WTC11 (cell line): ENCODE measurements around the gene PCNA. TPM values are rescaled to one million over a fixed set of nuclear protein-coding genes. Genes with fewer than 3 reads are reported as not detected.

ENCODE experiments used
- ATAC-seq: fragments of 200-7000 bp; cut with Tn5 transposase; 2 replicates; pipeline ENCODE4 v1.10.0; 2021; ENCODE audit warnings: mild to moderate bottlenecking, moderate library complexity
- CTCF ChIA-PET: fragments of 300-600 bp; sonication (Branson Sonifier 250); formaldehyde crosslinking; loops from one replicate; lab custom pipeline; 2021; ENCODE audit warnings: antibody characterized with exemption; lab: Charles Lee
- POLR2A ChIA-PET: fragments of 350-600 bp; sonication (Branson Sonifier 250); formaldehyde crosslinking; loops from one replicate; lab custom pipeline; 2021; ENCODE audit warnings: antibody characterized with exemption; lab: Charles Lee
- DNase-seq: peaks from one replicate; pipeline ENCODE4 v3.0.0; 2021; ENCODE audit warnings: low spot score
- H3K27ac Mint-ChIP-seq: 2 replicates; pipeline ENCODE4 v1.8.0; 2021; ENCODE audit warnings: mixed read lengths
- H3K27me3 Mint-ChIP-seq: 2 replicates; pipeline ENCODE4 v1.8.0; 2021; ENCODE audit warnings: low read depth, mild to moderate bottlenecking, moderate library complexity, mixed read lengths
- H3K36me3 Mint-ChIP-seq: 2 replicates; pipeline ENCODE4 v1.8.0; 2021; ENCODE audit warnings: mixed read lengths
- H3K4me1 Mint-ChIP-seq: 2 replicates; pipeline ENCODE4 v1.8.0; 2022; ENCODE audit warnings: mixed read lengths
- H3K4me3 Mint-ChIP-seq: 2 replicates; pipeline ENCODE4 v1.8.0; 2021; ENCODE audit warnings: mild to moderate bottlenecking, moderate library complexity, mixed read lengths
- H3K9me3 Mint-ChIP-seq: 2 replicates; pipeline ENCODE4 v1.8.0; 2021; ENCODE audit warnings: mixed read lengths
- CREM ChIP-seq: sonication (generic); formaldehyde crosslinking; IDR thresholded peaks from 2 replicates; pipeline ENCODE4 v1.8.1; 2022; ENCODE audit warnings: mild to moderate bottlenecking, missing genetic modification reagents, moderate library complexity
- CTCF ChIP-seq: fragments of 200-600 bp; IDR thresholded peaks from 2 replicates; pipeline ENCODE4 v1.8.0; 2022; ENCODE audit warnings: antibody characterized with exemption
- E2F5 ChIP-seq: sonication (generic); formaldehyde crosslinking; IDR thresholded peaks from 2 replicates; pipeline ENCODE4 v1.8.1; 2022; ENCODE audit warnings: mild to moderate bottlenecking, moderate library complexity, missing genetic modification reagents
- EMX1 ChIP-seq: fragments of 250-450 bp; sonication (Bioruptor Pico); IDR thresholded peaks from 2 replicates; pipeline ENCODE4 v1.8.0; 2021; ENCODE audit warnings: mild to moderate bottlenecking
- FOXJ3 ChIP-seq: sonication (generic); formaldehyde crosslinking; IDR thresholded peaks from 2 replicates; pipeline ENCODE4 v1.9.0; 2021; ENCODE audit warnings: missing genetic modification reagents, mild to moderate bottlenecking, borderline replicate concordance
- HMGXB4 ChIP-seq: sonication (generic); formaldehyde crosslinking; IDR thresholded peaks from 2 replicates; pipeline ENCODE4 v1.8.1; 2023; ENCODE audit warnings: mild to moderate bottlenecking, moderate library complexity, missing genetic modification reagents
- NR1H2 ChIP-seq: sonication (generic); formaldehyde crosslinking; IDR thresholded peaks from 2 replicates; pipeline ENCODE4 v1.9.0; 2021; ENCODE audit warnings: mild to moderate bottlenecking, moderate library complexity, missing genetic modification reagents
- RORB ChIP-seq: fragments of 250-450 bp; sonication (Bioruptor Pico); IDR thresholded peaks from 2 replicates; pipeline ENCODE4 v1.9.0; 2021; ENCODE audit warnings: mild to moderate bottlenecking
- SP1 ChIP-seq: sonication (generic); formaldehyde crosslinking; conservative IDR thresholded peaks from 2 replicates; pipeline ENCODE4 v1.8.1; 2022; ENCODE audit warnings: missing genetic modification reagents
- TP53 ChIP-seq: sonication (generic); formaldehyde crosslinking; IDR thresholded peaks from 2 replicates; pipeline ENCODE4 v1.8.1; 2023; ENCODE audit warnings: mild to moderate bottlenecking, missing genetic modification reagents
- ZBTB21 ChIP-seq: sonication (generic); formaldehyde crosslinking; IDR thresholded peaks from 2 replicates; pipeline ENCODE4 v1.8.1; 2023; ENCODE audit warnings: mild to moderate bottlenecking, missing genetic modification reagents, borderline replicate concordance
- ZNF396 ChIP-seq: fragments of 250-450 bp; sonication (Bioruptor Pico); IDR thresholded peaks from 2 replicates; pipeline ENCODE4 v1.8.0; 2021; ENCODE audit warnings: mild to moderate bottlenecking, moderate library complexity, borderline replicate concordance
- ZSCAN18 ChIP-seq: fragments of 250-450 bp; sonication (Bioruptor Pico); IDR thresholded peaks from 2 replicates; pipeline ENCODE4 v2.1.2; 2022; ENCODE audit warnings: mild to moderate bottlenecking, moderate library complexity
- total RNA-seq: library from RNA; stranded (reverse); gene quantifications from 3 replicates; pipeline ENCODE4 v1.2.3, GENCODE V29; 2021
- TF ChIP-seq, protein P1 (sequence below): fragments of 250-450 bp; sonication (Bioruptor Pico); IDR thresholded peaks from 2 replicates; pipeline ENCODE4 v1.9.0; 2021; ENCODE audit warnings: mild to moderate bottlenecking
- TF ChIP-seq, protein P2 (sequence below): sonication (generic); formaldehyde crosslinking; IDR thresholded peaks from 2 replicates; pipeline ENCODE4 v1.8.0; 2022; ENCODE audit warnings: missing genetic modification reagents
- TF ChIP-seq, protein P3 (sequence below): fragments of 250-450 bp; sonication (Bioruptor Pico); IDR thresholded peaks from 2 replicates; pipeline ENCODE4 v1.9.0; 2021; ENCODE audit warnings: mild to moderate bottlenecking, borderline replicate concordance
- TF ChIP-seq, protein P4 (sequence below): fragments of 250-450 bp; sonication (Bioruptor Pico); IDR thresholded peaks from 2 replicates; pipeline ENCODE4 v1.9.0; 2021; ENCODE audit warnings: moderate library complexity, mild to moderate bottlenecking, inconsistent platforms, borderline replicate concordance
- TF ChIP-seq, protein P5 (sequence below): sonication (generic); formaldehyde crosslinking; IDR thresholded peaks from 2 replicates; pipeline ENCODE4 v1.8.0; 2022; ENCODE audit warnings: mild to moderate bottlenecking, missing genetic modification reagents
- TF ChIP-seq, protein P6 (sequence below): sonication (generic); formaldehyde crosslinking; IDR thresholded peaks from 2 replicates; pipeline ENCODE4 v1.8.1; 2022; ENCODE audit warnings: mild to moderate bottlenecking, missing genetic modification reagents, moderate library complexity, borderline replicate concordance

Gene PCNA
- total RNA-seq, 1 experiment from 2014 or later, result 262 TPM

DNA sequence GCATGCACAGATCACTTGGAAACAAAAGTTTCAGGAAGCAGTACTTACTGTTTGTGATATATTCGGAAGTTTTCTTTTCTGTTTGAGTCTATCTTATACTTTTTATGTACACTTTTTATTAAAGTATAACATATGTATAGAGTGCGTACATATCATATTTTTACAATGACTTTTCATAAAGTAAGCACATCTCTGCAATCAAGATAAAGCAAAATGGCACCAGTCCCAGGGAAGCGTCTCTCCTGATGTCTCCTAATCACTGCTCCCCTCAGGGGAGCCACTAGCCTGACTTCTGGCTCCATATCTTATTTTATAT is 33.4 kb upstream of the PCNA start:
- no peak for ATAC-seq
- H3K9me3 Mint-ChIP-seq, result no peaks in the 10 kb centered on the region
- ChIA-PET CTCF (interaction anchor here (1.2 to 1.7 kb wide), 2 partner anchors 27 to 39 kb away, joined by 5 to 13 read pairs; partner anchors contain the start of gene CDS2), POLR2A (no interaction called here)
- H3K27ac Mint-ChIP-seq, result no peak overlapping the region
- H3K36me3 Mint-ChIP-seq, result no peaks in the 10 kb centered on the region
- H3K27me3 Mint-ChIP-seq, result no peaks in the 10 kb centered on the region
- DNase-seq, result no peak
- peaks cover 28% of the 10 kb centered on the region for H3K4me1 Mint-ChIP-seq
- H3K4me3 Mint-ChIP-seq, result no peak overlapping the region
- no peak for TF ChIP-seq ZNF396 (CRISPR knock-in tag)
- TF ChIP-seq ZSCAN18 (CRISPR knock-in tag), result no peak
- TF ChIP-seq, protein P1, sequence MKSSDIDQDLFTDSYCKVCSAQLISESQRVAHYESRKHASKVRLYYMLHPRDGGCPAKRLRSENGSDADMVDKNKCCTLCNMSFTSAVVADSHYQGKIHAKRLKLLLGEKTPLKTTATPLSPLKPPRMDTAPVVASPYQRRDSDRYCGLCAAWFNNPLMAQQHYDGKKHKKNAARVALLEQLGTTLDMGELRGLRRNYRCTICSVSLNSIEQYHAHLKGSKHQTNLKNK (CRISPR knock-in tag), result no peak
- no peak for TF ChIP-seq NR1H2 (CRISPR knock-in tag)
- TF ChIP-seq E2F5 (CRISPR knock-in tag), result no peak
- TF ChIP-seq ZBTB21 (CRISPR knock-in tag), result no peak
- TF ChIP-seq, protein P2, sequence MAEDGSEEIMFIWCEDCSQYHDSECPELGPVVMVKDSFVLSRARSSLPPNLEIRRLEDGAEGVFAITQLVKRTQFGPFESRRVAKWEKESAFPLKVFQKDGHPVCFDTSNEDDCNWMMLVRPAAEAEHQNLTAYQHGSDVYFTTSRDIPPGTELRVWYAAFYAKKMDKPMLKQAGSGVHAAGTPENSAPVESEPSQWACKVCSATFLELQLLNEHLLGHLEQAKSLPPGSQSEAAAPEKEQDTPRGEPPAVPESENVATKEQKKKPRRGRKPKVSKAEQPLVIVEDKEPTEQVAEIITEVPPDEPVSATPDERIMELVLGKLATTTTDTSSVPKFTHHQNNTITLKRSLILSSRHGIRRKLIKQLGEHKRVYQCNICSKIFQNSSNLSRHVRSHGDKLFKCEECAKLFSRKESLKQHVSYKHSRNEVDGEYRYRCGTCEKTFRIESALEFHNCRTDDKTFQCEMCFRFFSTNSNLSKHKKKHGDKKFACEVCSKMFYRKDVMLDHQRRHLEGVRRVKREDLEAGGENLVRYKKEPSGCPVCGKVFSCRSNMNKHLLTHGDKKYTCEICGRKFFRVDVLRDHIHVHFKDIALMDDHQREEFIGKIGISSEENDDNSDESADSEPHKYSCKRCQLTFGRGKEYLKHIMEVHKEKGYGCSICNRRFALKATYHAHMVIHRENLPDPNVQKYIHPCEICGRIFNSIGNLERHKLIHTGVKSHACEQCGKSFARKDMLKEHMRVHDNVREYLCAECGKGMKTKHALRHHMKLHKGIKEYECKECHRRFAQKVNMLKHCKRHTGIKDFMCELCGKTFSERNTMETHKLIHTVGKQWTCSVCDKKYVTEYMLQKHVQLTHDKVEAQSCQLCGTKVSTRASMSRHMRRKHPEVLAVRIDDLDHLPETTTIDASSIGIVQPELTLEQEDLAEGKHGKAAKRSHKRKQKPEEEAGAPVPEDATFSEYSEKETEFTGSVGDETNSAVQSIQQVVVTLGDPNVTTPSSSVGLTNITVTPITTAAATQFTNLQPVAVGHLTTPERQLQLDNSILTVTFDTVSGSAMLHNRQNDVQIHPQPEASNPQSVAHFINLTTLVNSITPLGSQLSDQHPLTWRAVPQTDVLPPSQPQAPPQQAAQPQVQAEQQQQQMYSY (CRISPR knock-in tag), result no peak
- TF ChIP-seq HMGXB4, result no peak
- TF ChIP-seq, protein P3, sequence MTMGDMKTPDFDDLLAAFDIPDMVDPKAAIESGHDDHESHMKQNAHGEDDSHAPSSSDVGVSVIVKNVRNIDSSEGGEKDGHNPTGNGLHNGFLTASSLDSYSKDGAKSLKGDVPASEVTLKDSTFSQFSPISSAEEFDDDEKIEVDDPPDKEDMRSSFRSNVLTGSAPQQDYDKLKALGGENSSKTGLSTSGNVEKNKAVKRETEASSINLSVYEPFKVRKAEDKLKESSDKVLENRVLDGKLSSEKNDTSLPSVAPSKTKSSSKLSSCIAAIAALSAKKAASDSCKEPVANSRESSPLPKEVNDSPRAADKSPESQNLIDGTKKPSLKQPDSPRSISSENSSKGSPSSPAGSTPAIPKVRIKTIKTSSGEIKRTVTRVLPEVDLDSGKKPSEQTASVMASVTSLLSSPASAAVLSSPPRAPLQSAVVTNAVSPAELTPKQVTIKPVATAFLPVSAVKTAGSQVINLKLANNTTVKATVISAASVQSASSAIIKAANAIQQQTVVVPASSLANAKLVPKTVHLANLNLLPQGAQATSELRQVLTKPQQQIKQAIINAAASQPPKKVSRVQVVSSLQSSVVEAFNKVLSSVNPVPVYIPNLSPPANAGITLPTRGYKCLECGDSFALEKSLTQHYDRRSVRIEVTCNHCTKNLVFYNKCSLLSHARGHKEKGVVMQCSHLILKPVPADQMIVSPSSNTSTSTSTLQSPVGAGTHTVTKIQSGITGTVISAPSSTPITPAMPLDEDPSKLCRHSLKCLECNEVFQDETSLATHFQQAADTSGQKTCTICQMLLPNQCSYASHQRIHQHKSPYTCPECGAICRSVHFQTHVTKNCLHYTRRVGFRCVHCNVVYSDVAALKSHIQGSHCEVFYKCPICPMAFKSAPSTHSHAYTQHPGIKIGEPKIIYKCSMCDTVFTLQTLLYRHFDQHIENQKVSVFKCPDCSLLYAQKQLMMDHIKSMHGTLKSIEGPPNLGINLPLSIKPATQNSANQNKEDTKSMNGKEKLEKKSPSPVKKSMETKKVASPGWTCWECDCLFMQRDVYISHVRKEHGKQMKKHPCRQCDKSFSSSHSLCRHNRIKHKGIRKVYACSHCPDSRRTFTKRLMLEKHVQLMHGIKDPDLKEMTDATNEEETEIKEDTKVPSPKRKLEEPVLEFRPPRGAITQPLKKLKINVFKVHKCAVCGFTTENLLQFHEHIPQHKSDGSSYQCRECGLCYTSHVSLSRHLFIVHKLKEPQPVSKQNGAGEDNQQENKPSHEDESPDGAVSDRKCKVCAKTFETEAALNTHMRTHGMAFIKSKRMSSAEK (CRISPR knock-in tag), result no peak
- TF ChIP-seq, protein P4, sequence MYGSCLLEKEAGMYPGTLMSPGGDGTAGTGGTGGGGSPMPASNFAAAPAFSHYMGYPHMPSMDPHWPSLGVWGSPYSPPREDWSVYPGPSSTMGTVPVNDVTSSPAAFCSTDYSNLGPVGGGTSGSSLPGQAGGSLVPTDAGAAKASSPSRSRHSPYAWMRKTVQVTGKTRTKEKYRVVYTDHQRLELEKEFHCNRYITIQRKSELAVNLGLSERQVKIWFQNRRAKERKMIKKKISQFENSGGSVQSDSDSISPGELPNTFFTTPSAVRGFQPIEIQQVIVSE (CRISPR knock-in tag), result no peak
- TF ChIP-seq EMX1 (CRISPR knock-in tag), result no peak
- TF ChIP-seq CREM (CRISPR knock-in tag), result no peak
- TF ChIP-seq, protein P5, sequence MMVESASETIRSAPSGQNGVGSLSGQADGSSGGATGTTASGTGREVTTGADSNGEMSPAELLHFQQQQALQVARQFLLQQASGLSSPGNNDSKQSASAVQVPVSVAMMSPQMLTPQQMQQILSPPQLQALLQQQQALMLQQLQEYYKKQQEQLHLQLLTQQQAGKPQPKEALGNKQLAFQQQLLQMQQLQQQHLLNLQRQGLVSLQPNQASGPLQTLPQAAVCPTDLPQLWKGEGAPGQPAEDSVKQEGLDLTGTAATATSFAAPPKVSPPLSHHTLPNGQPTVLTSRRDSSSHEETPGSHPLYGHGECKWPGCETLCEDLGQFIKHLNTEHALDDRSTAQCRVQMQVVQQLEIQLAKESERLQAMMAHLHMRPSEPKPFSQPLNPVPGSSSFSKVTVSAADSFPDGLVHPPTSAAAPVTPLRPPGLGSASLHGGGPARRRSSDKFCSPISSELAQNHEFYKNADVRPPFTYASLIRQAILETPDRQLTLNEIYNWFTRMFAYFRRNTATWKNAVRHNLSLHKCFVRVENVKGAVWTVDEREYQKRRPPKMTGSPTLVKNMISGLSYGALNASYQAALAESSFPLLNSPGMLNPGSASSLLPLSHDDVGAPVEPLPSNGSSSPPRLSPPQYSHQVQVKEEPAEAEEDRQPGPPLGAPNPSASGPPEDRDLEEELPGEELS (CRISPR knock-in tag), result no peak
- TF ChIP-seq, protein P6, sequence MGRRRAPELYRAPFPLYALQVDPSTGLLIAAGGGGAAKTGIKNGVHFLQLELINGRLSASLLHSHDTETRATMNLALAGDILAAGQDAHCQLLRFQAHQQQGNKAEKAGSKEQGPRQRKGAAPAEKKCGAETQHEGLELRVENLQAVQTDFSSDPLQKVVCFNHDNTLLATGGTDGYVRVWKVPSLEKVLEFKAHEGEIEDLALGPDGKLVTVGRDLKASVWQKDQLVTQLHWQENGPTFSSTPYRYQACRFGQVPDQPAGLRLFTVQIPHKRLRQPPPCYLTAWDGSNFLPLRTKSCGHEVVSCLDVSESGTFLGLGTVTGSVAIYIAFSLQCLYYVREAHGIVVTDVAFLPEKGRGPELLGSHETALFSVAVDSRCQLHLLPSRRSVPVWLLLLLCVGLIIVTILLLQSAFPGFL, result no peak
- TF ChIP-seq FOXJ3 (CRISPR knock-in tag), result no peak
- TF ChIP-seq SP1 (CRISPR knock-in tag), result no peak
- TF ChIP-seq TP53 (CRISPR knock-in tag), result no peak
- no peak for TF ChIP-seq RORB (CRISPR knock-in tag)
- TF ChIP-seq CTCF, result no peak
